Measurements from ENCODE around the gene B4GALT3.
A peak's percentile ranks its signal among the peaks of the same experiment; 100 is the strongest.

B4GALT3 gene

DNA sequence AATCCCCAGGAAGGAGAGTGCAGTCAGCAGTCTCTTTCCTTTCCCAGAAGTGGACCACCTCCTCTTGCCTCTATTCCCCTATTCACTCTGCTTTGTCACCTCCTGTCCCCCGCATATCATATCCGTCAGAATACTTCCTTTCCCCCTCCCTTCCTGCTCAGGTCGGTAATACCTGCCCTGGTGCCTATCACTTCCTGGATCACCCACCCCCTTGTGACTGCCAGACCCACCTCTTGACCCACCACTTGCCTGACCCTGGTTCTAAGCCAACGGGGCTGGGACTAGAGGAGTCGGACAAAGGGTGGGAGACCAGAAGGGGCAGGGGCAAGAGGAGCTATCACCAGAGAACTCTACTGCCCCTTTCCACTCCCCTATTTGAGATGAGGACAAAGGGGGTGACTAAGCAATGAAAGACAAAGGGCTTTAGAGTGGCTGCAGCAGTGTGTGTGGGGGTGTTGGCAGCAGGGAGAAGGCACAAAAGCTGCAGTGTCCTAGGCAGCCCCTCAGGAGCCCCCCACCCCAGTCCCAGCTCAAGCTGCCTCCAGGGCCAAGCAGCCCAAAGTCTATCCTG, 23.2 kb upstream of the B4GALT3 start:
- Histone ChIP-seq H2AK5ac (ENCODE audit: low read length) (no peak overlapping the region), H3K79me2 (ENCODE audit: control insufficient read depth, insufficient read depth, low read length, poor library complexity) (peaks cover 6% of the 10 kb centered on the region), H3K79me1 (ENCODE audit: low read length) (peaks cover 14% of the 10 kb centered on the region), H3K14ac (ENCODE audit: low read length) (no peak overlapping the region), H3K27ac (ENCODE audit: low read depth, low read length) (no peak overlapping the region), H3K18ac (ENCODE audit: low read length) (no peak overlapping the region), H3K9me3 (ENCODE audit: insufficient read depth, low read depth, low read length) (no peaks in the 10 kb centered on the region), H3K23ac (ENCODE audit: low read length) (no peak overlapping the region), H2BK120ac (ENCODE audit: insufficient read depth, low read length, poor library complexity) (peak overlapping the region; percentile 6), H3K4me2 (ENCODE audit: low read length) (no peak overlapping the region), H2BK12ac (ENCODE audit: low read length) (no peak overlapping the region), H3K4me1 (ENCODE audit: control insufficient read depth in 1 of 2, insufficient read depth in 2 of 2, low read length in 2 of 2) (peaks cover 27 to 31% of the 10 kb centered on the region in 2 experiments), H4K12ac (ENCODE audit: low read depth, low read length) (peak overlapping the region; percentile 37), H3K4me3 (ENCODE audit: low read depth, low read length) (no peak overlapping the region), H3K27me3 (ENCODE audit: insufficient read depth, low read length) (no peaks in the 10 kb centered on the region), H3K9ac (ENCODE audit: low read length) (no peak overlapping the region), H3K36me3 (ENCODE audit: control insufficient read depth in 1 of 2, insufficient read depth in 2 of 2, low read length in 2 of 2) (peaks cover 2 to 4% of the 10 kb centered on the region in 2 experiments), H2BK5ac (ENCODE audit: low read depth, low read length, poor library complexity) (no peak overlapping the region), H3K4ac (ENCODE audit: low read depth, low read length) (no peak overlapping the region), H4K91ac (ENCODE audit: low read depth, low read length) (peak overlapping the region; percentile 80), H2AFZ (ENCODE audit: insufficient read depth, low read length, poor library complexity) (peak overlapping the region; percentile 32), H4K8ac (ENCODE audit: low read depth, low read length) (peak overlapping the region; percentile 97)
- WGBS (ENCODE audit: extremely low coverage, insufficient coverage, insufficient read length) = no CpG with 5 or more reads among the region's 5 CpGs
- no peak for DNase-seq

DNA sequence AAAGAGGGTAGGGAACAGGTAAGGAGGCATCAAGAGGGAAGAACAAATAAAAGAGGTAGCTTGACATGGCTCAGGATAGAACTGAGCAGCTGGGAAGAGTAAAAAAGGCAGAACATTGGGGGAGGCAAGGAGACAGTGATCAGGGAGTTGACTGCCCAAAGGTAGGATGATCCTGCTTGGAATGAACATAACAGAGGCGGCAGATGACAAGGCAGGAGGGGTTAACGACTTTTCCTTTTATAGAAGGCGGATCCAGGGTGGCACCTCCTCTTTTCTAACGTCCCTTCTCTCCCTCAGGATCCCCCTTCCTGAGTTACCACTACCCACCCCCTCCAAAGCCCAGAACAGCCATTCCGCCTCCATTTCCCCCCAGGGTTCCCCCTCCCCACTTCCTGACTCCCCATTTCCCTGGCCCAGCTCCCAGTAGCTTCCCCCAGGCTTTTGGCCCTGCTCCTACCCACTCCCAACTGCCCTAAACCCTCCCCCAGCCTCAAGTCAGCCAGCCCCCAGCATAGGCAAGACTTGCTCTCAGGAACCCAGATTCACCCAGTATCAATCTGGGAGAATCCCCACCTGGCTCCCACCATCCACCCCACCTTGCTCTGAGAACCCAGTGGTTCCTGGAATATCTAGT, 22.3 kb upstream of the B4GALT3 start:
- Histone ChIP-seq H3K79me2 (ENCODE audit: control insufficient read depth, insufficient read depth, low read length, poor library complexity) (peaks cover 6% of the 10 kb centered on the region), H4K12ac (ENCODE audit: low read depth, low read length) (no peak overlapping the region), H3K27me3 (ENCODE audit: insufficient read depth, low read length) (no peaks in the 10 kb centered on the region), H2BK120ac (ENCODE audit: insufficient read depth, low read length, poor library complexity) (no peak overlapping the region), H3K4me2 (ENCODE audit: low read length) (no peak overlapping the region), H3K79me1 (ENCODE audit: low read length) (peaks cover 14% of the 10 kb centered on the region), H2AFZ (ENCODE audit: insufficient read depth, low read length, poor library complexity) (no peak overlapping the region), H2BK12ac (ENCODE audit: low read length) (no peak overlapping the region), H3K9ac (ENCODE audit: low read length) (no peak overlapping the region), H3K4me1 (ENCODE audit: control insufficient read depth in 1 of 2, insufficient read depth in 2 of 2, low read length in 2 of 2) (peaks cover 27 to 31% of the 10 kb centered on the region in 2 experiments), H2BK5ac (ENCODE audit: low read depth, low read length, poor library complexity) (no peak overlapping the region), H3K27ac (ENCODE audit: low read depth, low read length) (no peak overlapping the region), H2AK5ac (ENCODE audit: low read length) (no peak overlapping the region), H3K18ac (ENCODE audit: low read length) (no peak overlapping the region), H3K23ac (ENCODE audit: low read length) (no peak overlapping the region), H3K4ac (ENCODE audit: low read depth, low read length) (no peak overlapping the region), H3K36me3 (ENCODE audit: control insufficient read depth in 1 of 2, insufficient read depth in 2 of 2, low read length in 2 of 2) (peaks cover 2 to 4% of the 10 kb centered on the region in 2 experiments), H4K8ac (ENCODE audit: low read depth, low read length) (no peak overlapping the region), H3K14ac (ENCODE audit: low read length) (no peak overlapping the region), H4K91ac (ENCODE audit: low read depth, low read length) (no peak overlapping the region), H3K9me3 (ENCODE audit: insufficient read depth, low read depth, low read length) (no peaks in the 10 kb centered on the region), H3K4me3 (ENCODE audit: low read depth, low read length) (no peak overlapping the region)
- no CpG with 5 or more reads among the region's 5 CpGs for whole genome bisulfite sequencing (ENCODE audit: extremely low coverage, insufficient coverage, insufficient read length)
- no peak for DNase-seq

DNA sequence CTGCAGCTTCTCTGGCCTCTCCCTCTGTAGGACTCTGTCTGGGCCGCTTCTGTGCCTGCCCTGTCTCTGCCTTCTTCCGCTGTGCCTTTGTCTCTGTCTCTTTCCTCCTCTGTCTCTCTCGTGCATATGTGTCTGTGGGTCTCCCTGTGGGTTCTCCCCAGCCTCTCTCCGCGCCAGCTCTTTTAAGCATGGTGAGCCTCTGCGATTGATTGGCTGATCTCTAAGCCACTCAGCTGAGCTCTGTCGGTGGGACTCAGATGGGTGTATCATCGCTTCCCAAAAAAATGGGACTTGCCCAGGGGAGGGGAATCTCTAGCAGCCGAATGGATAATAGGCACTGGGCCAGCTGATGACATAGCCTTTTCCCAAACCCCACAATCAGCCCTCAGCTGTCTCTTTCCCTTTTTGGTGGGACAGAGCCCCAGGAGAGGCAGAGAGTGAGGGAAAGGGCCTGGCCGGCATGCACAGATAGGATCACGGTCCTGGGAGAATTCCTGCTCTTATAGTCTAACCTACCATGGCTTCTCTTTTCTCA, 21.7 kb upstream of the B4GALT3 start, which contains the start of gene ADAMTS4:
Gene ADAMTS4 (minus strand): TSS at position 158 of the 535 bp plus-strand sequence. CDS start 427 bp downstream, outside the sequence.
- WGBS (ENCODE audit: extremely low coverage, insufficient coverage, insufficient read length) = no CpG with 5 or more reads among the region's 11 CpGs
- no peak within 1 kb of the TSS for H3K27ac ChIP-seq (ENCODE audit: low read depth, low read length)
- no peaks in the 10 kb centered on the region for H3K9me3 ChIP-seq (ENCODE audit: insufficient read depth, low read depth, low read length)

DNA sequence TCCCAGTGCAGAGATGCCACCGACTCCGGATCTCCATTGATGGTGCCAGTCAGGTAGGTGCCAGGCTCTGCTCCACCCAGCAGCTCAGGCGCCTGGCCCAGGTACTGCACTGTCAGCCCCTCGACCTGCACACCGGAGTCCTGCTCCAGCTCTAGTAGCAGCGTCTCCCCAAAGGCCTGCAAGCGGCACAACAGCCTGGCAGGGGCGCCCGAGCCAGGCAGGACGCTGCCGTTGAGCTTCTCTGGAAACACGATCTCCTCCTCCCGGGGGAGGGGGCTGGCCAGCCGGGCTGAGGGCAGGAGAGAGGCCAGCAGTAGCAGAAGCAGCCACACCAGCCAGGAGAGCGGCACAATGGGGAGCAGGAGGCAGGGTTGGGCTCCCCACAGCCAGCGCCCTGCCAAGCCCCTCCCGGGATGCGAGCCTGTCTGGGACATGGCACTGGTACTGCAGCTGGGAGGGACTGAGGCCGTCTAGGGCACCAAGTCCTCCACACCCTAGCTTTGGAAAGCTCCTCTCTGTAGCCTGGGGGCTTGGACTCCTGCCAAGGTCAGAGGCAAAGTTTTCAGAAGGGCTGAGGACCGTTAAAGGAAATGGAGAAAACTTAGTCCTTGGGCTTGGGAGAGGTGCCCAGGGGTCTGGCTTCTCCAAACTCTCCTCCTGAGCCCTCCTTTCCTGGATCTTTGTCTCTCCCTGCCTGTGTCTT, 21.0 kb upstream of the B4GALT3 start:
- Histone ChIP-seq H3K4ac (ENCODE audit: low read depth, low read length) (no peak overlapping the region), H2BK120ac (ENCODE audit: insufficient read depth, low read length, poor library complexity) (no peak overlapping the region), H4K8ac (ENCODE audit: low read depth, low read length) (peak overlapping the region; percentile 64), H3K18ac (ENCODE audit: low read length) (no peak overlapping the region), H3K4me3 (ENCODE audit: low read depth, low read length) (no peak overlapping the region), H3K79me1 (ENCODE audit: low read length) (peaks cover 14% of the 10 kb centered on the region), H4K91ac (ENCODE audit: low read depth, low read length) (no peak overlapping the region), H2BK12ac (ENCODE audit: low read length) (peak overlapping the region; percentile 70), H3K9me3 (ENCODE audit: insufficient read depth, low read depth, low read length) (no peaks in the 10 kb centered on the region), H3K4me1 (ENCODE audit: control insufficient read depth in 1 of 2, insufficient read depth in 2 of 2, low read length in 2 of 2) (peaks cover 27 to 29% of the 10 kb centered on the region in 2 experiments), H3K9ac (ENCODE audit: low read length) (no peak overlapping the region), H3K79me2 (ENCODE audit: control insufficient read depth, insufficient read depth, low read length, poor library complexity) (peaks cover 6% of the 10 kb centered on the region), H3K27ac (ENCODE audit: low read depth, low read length) (no peak overlapping the region), H3K14ac (ENCODE audit: low read length) (peak overlapping the region; percentile 33), H3K36me3 (ENCODE audit: control insufficient read depth in 1 of 2, insufficient read depth in 2 of 2, low read length in 2 of 2) (no peaks in the 10 kb centered on the region), H4K12ac (ENCODE audit: low read depth, low read length) (no peak overlapping the region), H3K27me3 (ENCODE audit: insufficient read depth, low read length) (no peaks in the 10 kb centered on the region), H2BK5ac (ENCODE audit: low read depth, low read length, poor library complexity) (no peak overlapping the region), H3K4me2 (ENCODE audit: low read length) (no peak overlapping the region), H2AK5ac (ENCODE audit: low read length) (no peak overlapping the region), H2AFZ (ENCODE audit: insufficient read depth, low read length, poor library complexity) (peak overlapping the region; percentile 58), H3K23ac (ENCODE audit: low read length) (no peak overlapping the region)
- WGBS (ENCODE audit: extremely low coverage, insufficient coverage, insufficient read length) = no CpG with 5 or more reads among the region's 20 CpGs
- peak in 1 of 2 donors; percentile 33 for DNase-seq

More for the DNA sequence above, 21.7 kb upstream of the B4GALT3 start, which contains the start of gene ADAMTS4:
- peaks cover 27 to 31% of the 10 kb centered on the region in 2 experiments for H3K4me1 ChIP-seq (ENCODE audit: control insufficient read depth in 1 of 2, insufficient read depth in 2 of 2, low read length in 2 of 2)
- H2BK5ac ChIP-seq (ENCODE audit: low read depth, low read length, poor library complexity) = no peak within 1 kb of the TSS
- no peak within 1 kb of the TSS for H3K23ac ChIP-seq (ENCODE audit: low read length)
- peaks cover 2 to 4% of the 10 kb centered on the region in 2 experiments for H3K36me3 ChIP-seq (ENCODE audit: control insufficient read depth in 1 of 2, insufficient read depth in 2 of 2, low read length in 2 of 2)
- no peak within 1 kb of the TSS for H3K4ac ChIP-seq (ENCODE audit: low read depth, low read length)
- no peak within 1 kb of the TSS for H2BK120ac ChIP-seq (ENCODE audit: insufficient read depth, low read length, poor library complexity)
- H2BK12ac ChIP-seq (ENCODE audit: low read length) = peak within 1 kb of the TSS; percentile 70
- peak within 1 kb of the TSS; percentile 58 for H2AFZ ChIP-seq (ENCODE audit: insufficient read depth, low read length, poor library complexity)
- no peak within 1 kb of the TSS for H3K4me2 ChIP-seq (ENCODE audit: low read length)
- H3K4me3 ChIP-seq (ENCODE audit: low read depth, low read length) = no peak within 1 kb of the TSS
- H4K91ac ChIP-seq (ENCODE audit: low read depth, low read length) = no peak within 1 kb of the TSS
- no peak within 1 kb of the TSS for H3K18ac ChIP-seq (ENCODE audit: low read length)
- no peak within 1 kb of the TSS for H3K9ac ChIP-seq (ENCODE audit: low read length)
- H3K79me2 ChIP-seq (ENCODE audit: control insufficient read depth, insufficient read depth, low read length, poor library complexity) = peaks cover 6% of the 10 kb centered on the region
- peak within 1 kb of the TSS; percentile 64 for H4K8ac ChIP-seq (ENCODE audit: low read depth, low read length)
- no peaks in the 10 kb centered on the region for H3K27me3 ChIP-seq (ENCODE audit: insufficient read depth, low read length)
- no peak within 1 kb of the TSS for H2AK5ac ChIP-seq (ENCODE audit: low read length)
- peaks cover 14% of the 10 kb centered on the region for H3K79me1 ChIP-seq (ENCODE audit: low read length)
- no peak for DNase-seq
- H3K14ac ChIP-seq (ENCODE audit: low read length) = peak within 1 kb of the TSS; percentile 33
- no peak within 1 kb of the TSS for H4K12ac ChIP-seq (ENCODE audit: low read depth, low read length)

Data from trophoblast cell (in vitro differentiated cells and primary cell).